HG03139 (cell line): ENCODE results near the gene TP53TG5.

Experiments
- ATAC-seq: cut with Tn5 transposase; IDR thresholded peaks from one replicate; pipeline ENCODE4 v1.9.1; 2021; ENCODE audit not compliant: unreplicated experiment

TP53TG5 gene

GRCh38 chr20:45347936-45348778, 30.0 kb downstream of the TP53TG5 start, which contains the start of gene SDC4:
SDC4 (minus strand) TSS chr20:45348424; CDS start chr20:45348384, 40 bp downstream.
- no peak for ATAC-seq

GRCh38 chr20:45347297-45347935, 30.7 kb downstream of the TP53TG5 start:
- ATAC-seq, result no peak

- no peak for ATAC-seq
These were observed 31.3 kb downstream of the TP53TG5 start for GRCh38 chr20:45346851-45347250.

GRCh38 chr20:45346291-45346718, 31.8 kb downstream of the TP53TG5 start:
- ATAC-seq, result no peak

GRCh38 chr20:45345104-45345936, 32.8 kb downstream of the TP53TG5 start:
- no peak for ATAC-seq

- no peak for ATAC-seq
These were observed 33.8 kb downstream of the TP53TG5 start for GRCh38 chr20:45344168-45344860.

- no peak for ATAC-seq
These were observed 34.5 kb downstream of the TP53TG5 start for GRCh38 chr20:45343532-45344167.

GRCh38 chr20:45342855-45343531, 35.1 kb downstream of the TP53TG5 start:
- ATAC-seq, result no peak

GRCh38 chr20:45341939-45342854, 35.9 kb downstream of the TP53TG5 start:
- ATAC-seq, result no peak

- ATAC-seq, result no peak
These were observed 36.6 kb downstream of the TP53TG5 start for GRCh38 chr20:45341579-45341938.

GRCh38 chr20:45340951-45341350, 37.2 kb downstream of the TP53TG5 start:
- no peak for ATAC-seq

GRCh38 chr20:45340236-45340847, 37.8 kb downstream of the TP53TG5 start:
- ATAC-seq, result no peak

- no peak for ATAC-seq
These were observed 38.3 kb downstream of the TP53TG5 start for GRCh38 chr20:45339799-45340198.

GRCh38 chr20:45339084-45339483, 39.0 kb downstream of the TP53TG5 start:
- ATAC-seq, result no peak

GRCh38 chr20:45338121-45339030, 39.7 kb downstream of the TP53TG5 start:
- no peak for ATAC-seq

GRCh38 chr20:45337367-45338120, 40.6 kb downstream of the TP53TG5 start:
- no peak for ATAC-seq
